ENCODE measurements around the gene PGRMC1. TPM values are rescaled to one million over a fixed set of nuclear protein-coding genes. Genes with fewer than 3 reads are reported as not detected.
"Not testable (repeated sequence)": the region's sequence is repeated elsewhere in the genome, so short reads cannot be mapped to it uniquely, and the experiment has no call there.

Gene PGRMC1
- polyA plus RNA-seq, 2 donors = 41.6 to 47.0 TPM

DNA sequence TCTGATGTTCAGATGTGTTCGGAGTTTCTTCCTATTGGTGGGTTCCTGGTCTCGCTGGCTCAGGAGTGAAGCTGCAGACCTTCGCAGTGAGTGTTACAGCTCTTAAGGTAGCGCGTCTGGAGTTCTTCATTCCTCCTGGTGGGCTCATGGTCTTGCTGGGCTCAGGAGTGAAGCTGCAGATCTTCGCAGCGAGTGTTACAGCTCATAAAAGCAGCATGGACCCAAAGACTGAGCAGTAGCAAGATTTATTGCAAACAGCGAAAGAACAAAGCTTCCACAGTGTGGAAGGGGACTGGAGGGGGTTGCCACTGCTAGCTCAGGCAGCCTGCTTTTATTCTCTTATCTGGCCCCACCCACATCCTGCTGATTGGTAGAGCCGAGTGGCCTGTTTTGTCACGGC is 28.6 kb upstream of the PGRMC1 start:
- not testable (repeated sequence) for H3K9me3 ChIP-seq (ENCODE audit: control insufficient read depth in 2 of 2, insufficient read depth in 1 of 2, low read depth in 1 of 2, low read length in 1 of 2); H3K36me3 ChIP-seq (ENCODE audit: control insufficient read depth in 2 of 2, insufficient read depth in 2 of 2, low read length in 1 of 2); H3K27me3 ChIP-seq (ENCODE audit: control insufficient read depth in 1 of 2, insufficient read depth in 2 of 2, low read length in 2 of 2); H3K4me3 ChIP-seq (ENCODE audit: low read depth in 1 of 2, low read length in 2 of 2); H3K4me1 ChIP-seq (ENCODE audit: control insufficient read depth in 2 of 2, insufficient read depth in 2 of 2, low read length in 1 of 2); H3K27ac ChIP-seq (ENCODE audit: low read depth in 2 of 2, low read length in 1 of 2)
- 80 to 94% methylated on average over 10 of the region's 10 CpGs for WGBS, 2 donors

DNA sequence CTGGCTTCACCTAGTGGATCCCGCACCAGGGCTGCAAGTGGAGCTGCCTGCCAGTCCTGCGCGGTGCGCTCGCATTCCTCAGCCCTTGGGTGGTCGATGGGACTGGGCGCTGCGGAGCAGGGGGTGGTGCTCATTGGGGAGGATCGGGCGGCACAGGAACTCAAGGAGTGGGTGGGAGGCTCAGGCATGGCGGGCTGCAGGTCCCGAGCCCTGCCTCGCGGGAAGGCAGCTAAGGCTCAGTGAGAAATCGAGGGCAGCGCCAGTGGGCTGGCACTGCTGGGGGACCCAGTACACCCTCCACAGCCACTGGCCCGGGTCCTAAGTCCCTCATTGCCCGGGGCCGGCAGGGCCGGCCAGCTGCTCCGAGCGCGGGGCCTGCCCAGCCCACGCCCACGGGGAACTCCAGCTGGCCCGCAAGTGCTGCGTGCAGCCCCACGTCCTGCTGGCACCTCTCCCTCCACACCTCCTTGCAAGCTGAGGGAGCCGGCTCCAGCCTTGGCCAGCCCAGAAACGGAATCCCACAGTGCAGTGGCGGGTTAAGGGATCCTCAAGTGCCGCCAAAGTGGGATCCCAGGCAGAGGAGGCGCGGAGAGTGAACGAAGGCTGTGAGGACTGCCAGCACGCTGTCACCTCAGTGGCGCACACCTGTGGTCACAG is 27.6 kb upstream of the PGRMC1 start:
- 92 to 93% methylated on average over 37 of the region's 37 CpGs for WGBS, 2 donors
- Histone ChIP-seq H3K9me3 (ENCODE audit: control insufficient read depth in 2 of 2, insufficient read depth in 1 of 2, low read depth in 1 of 2, low read length in 1 of 2) (no peaks in the 10 kb centered on the region), H3K27me3 (ENCODE audit: control insufficient read depth in 1 of 2, insufficient read depth in 2 of 2, low read length in 2 of 2) (no peaks in the 10 kb centered on the region), H3K27ac (ENCODE audit: low read depth in 2 of 2, low read length in 1 of 2) (no peak overlapping the region), H3K4me3 (ENCODE audit: low read depth in 1 of 2, low read length in 2 of 2) (no peak overlapping the region), H3K36me3 (ENCODE audit: control insufficient read depth in 2 of 2, insufficient read depth in 2 of 2, low read length in 1 of 2) (no peaks in the 10 kb centered on the region), H3K4me1 (ENCODE audit: control insufficient read depth in 2 of 2, insufficient read depth in 2 of 2, low read length in 1 of 2) (no peaks in the 10 kb centered on the region)

DNA sequence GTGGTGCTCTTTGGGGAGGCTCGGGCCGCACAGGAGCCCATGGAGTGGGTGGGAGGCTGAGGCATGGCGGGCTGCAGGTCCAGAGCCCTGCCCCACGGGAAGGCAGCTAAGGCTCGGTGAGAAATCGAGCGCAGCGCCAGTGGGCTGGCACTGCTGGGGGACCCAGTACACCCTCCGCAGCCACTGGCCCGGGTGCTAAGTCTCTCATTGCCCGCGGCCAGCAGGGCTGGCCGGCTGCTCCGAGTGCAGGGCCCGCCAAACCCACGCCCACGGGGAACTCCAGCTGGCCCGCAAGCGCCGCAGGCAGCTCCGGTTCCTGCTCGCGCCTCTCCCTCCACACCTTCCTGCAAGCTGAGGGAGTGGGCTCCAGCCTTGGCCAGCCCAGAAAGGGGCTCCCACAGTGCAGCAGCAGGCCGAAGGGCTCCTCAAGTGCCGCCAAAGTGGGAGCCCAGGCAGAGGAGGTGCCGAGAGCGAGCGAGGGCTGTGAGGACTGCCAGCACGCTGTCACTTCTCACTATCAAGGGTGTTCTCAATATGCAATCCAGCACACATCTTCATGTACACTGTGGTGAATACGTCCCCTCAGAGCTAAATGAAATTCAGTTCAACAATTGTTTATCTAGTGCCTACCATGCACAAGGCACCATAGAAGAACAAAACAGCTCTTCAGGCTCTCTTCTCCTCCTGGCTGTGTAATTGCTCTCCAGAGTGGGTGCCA is 25.0 kb upstream of the PGRMC1 start:
- H3K36me3 ChIP-seq (ENCODE audit: control insufficient read depth in 2 of 2, insufficient read depth in 2 of 2, low read length in 1 of 2); H3K9me3 ChIP-seq (ENCODE audit: control insufficient read depth in 2 of 2, insufficient read depth in 1 of 2, low read depth in 1 of 2, low read length in 1 of 2); H3K27me3 ChIP-seq (ENCODE audit: control insufficient read depth in 1 of 2, insufficient read depth in 2 of 2, low read length in 2 of 2); H3K27ac ChIP-seq (ENCODE audit: low read depth in 2 of 2, low read length in 1 of 2); H3K4me1 ChIP-seq (ENCODE audit: control insufficient read depth in 2 of 2, insufficient read depth in 2 of 2, low read length in 1 of 2); H3K4me3 ChIP-seq (ENCODE audit: low read depth in 1 of 2, low read length in 2 of 2): not testable (repeated sequence)
- WGBS, 2 donors = 93 to 95% methylated on average over 28 to 30 of the region's 30 CpGs

DNA sequence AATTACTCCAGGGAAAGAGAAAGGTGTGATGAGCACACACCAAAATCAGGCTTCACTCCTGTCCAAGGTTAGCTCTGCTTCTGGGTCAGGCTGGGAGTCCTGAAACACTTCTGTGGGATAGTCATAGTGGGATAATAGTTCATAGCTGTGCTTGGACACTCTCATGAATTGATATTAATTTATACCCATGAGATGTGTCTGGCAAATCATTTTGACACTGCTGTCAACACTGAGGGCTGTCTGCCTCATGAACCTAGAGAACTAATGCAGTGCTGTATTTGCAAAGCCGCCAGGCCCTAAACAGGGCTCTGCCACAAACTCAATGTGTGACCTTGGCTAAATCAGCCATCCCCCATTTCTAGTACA is 24.5 kb upstream of the PGRMC1 start:
- Histone ChIP-seq H3K27me3 (ENCODE audit: control insufficient read depth in 1 of 2, insufficient read depth in 2 of 2, low read length in 2 of 2) (no peaks in the 10 kb centered on the region), H3K27ac (ENCODE audit: low read depth in 2 of 2, low read length in 1 of 2) (no peak overlapping the region), H3K4me3 (ENCODE audit: low read depth in 1 of 2, low read length in 2 of 2) (no peak overlapping the region), H3K36me3 (ENCODE audit: control insufficient read depth in 2 of 2, insufficient read depth in 2 of 2, low read length in 1 of 2) (no peaks in the 10 kb centered on the region), H3K9me3 (ENCODE audit: control insufficient read depth in 2 of 2, insufficient read depth in 1 of 2, low read depth in 1 of 2, low read length in 1 of 2) (no peaks in the 10 kb centered on the region), H3K4me1 (ENCODE audit: control insufficient read depth in 2 of 2, insufficient read depth in 2 of 2, low read length in 1 of 2) (no peaks in the 10 kb centered on the region)
- WGBS, 2 donors = 89 to 96% methylated on average over 1 of the region's 1 CpG

DNA sequence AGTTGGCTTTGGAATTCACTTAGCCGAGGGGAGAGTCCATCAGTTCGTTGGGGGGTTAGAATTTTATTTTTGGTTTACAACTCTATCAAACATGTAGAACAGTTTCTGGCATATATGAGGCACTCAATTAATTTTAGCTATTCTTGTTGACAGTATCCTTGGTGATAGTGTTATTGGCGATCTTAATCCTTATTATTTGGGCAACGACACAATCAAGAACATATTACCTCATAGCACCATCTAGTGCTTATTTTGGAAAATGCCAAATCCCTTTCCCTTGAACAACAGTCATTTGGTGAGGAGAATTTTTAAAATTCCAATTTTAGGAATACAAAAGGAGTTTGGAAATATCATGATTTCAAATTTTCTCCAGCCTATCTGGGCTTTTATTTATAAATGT is 17.9 kb upstream of the PGRMC1 start:
- Histone ChIP-seq H3K4me3 (ENCODE audit: low read depth in 1 of 2, low read length in 2 of 2) (no peak overlapping the region), H3K27me3 (ENCODE audit: control insufficient read depth in 1 of 2, insufficient read depth in 2 of 2, low read length in 2 of 2) (no peaks in the 10 kb centered on the region), H3K4me1 (ENCODE audit: control insufficient read depth in 2 of 2, insufficient read depth in 2 of 2, low read length in 1 of 2) (no peaks in the 10 kb centered on the region), H3K9me3 (ENCODE audit: control insufficient read depth in 2 of 2, insufficient read depth in 1 of 2, low read depth in 1 of 2, low read length in 1 of 2) (peaks cover 0 to 4% of the 10 kb centered on the region in 2 donors), H3K27ac (ENCODE audit: low read depth in 2 of 2, low read length in 1 of 2) (no peak overlapping the region), H3K36me3 (ENCODE audit: control insufficient read depth in 2 of 2, insufficient read depth in 2 of 2, low read length in 1 of 2) (no peaks in the 10 kb centered on the region)
- WGBS, 2 donors = 17 to 25% methylated on average over 4 of the region's 4 CpGs

DNA sequence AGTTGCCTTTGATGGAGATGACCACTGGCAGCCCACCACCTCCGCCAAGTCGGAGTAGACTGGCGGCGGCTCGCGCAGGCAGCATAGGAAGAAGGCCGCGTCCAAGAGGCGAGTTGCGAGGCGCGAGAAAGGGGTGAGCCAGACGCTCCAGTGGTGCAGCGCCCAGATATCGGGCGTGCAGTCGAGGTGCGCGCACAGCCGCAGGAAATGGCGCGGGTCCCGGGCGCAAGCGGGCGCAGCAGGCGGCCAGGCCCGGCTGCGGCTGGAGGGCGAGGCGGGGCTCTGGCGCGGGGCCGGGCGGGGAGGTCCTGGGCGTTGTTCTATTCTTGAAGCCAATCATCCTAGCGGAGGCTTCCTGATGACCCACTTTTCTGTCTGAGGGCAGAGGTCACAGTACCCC is 13.2 kb upstream of the PGRMC1 start:
- H3K27me3 ChIP-seq (ENCODE audit: control insufficient read depth in 1 of 2, insufficient read depth in 2 of 2, low read length in 2 of 2) = no peaks in the 10 kb centered on the region
- no peaks in the 10 kb centered on the region for H3K4me1 ChIP-seq (ENCODE audit: control insufficient read depth in 2 of 2, insufficient read depth in 2 of 2, low read length in 1 of 2)
- 75 to 80% methylated on average over 37 of the region's 37 CpGs for WGBS, 2 donors
- H3K9me3 ChIP-seq (ENCODE audit: control insufficient read depth in 2 of 2, insufficient read depth in 1 of 2, low read depth in 1 of 2, low read length in 1 of 2) = peaks cover 0 to 4% of the 10 kb centered on the region in 2 donors
- no peaks in the 10 kb centered on the region for H3K36me3 ChIP-seq (ENCODE audit: control insufficient read depth in 2 of 2, insufficient read depth in 2 of 2, low read length in 1 of 2)
- no peak overlapping the region for H3K4me3 ChIP-seq (ENCODE audit: low read depth in 1 of 2, low read length in 2 of 2)
- no peak overlapping the region for H3K27ac ChIP-seq (ENCODE audit: low read depth in 2 of 2, low read length in 1 of 2)

DNA sequence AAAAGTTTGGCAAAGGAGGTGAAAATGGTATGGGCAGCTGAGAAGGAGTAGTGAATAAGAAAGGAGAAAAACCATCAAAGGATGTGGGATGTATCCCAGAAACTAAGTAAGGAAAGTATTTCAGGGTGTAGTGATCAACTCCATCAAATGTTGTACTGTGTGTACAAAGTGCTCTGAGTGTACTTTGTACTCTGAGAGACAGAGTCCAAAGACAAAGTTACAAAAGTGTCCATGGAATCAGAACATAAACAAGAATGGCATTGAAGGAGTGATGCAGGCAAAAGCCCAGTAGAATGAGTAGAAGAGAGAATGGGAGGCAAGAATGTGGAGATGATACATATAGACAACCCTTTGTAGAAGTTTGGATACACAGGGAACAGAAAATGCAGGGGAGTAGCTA is 12.3 kb upstream of the PGRMC1 start:
- H3K36me3 ChIP-seq (ENCODE audit: control insufficient read depth in 2 of 2, insufficient read depth in 2 of 2, low read length in 1 of 2) = no peaks in the 10 kb centered on the region
- H3K27ac ChIP-seq (ENCODE audit: low read depth in 2 of 2, low read length in 1 of 2) = no peak overlapping the region
- peaks cover 0 to 4% of the 10 kb centered on the region in 2 donors for H3K9me3 ChIP-seq (ENCODE audit: control insufficient read depth in 2 of 2, insufficient read depth in 1 of 2, low read depth in 1 of 2, low read length in 1 of 2)
- no peak overlapping the region for H3K4me3 ChIP-seq (ENCODE audit: low read depth in 1 of 2, low read length in 2 of 2)
- no peaks in the 10 kb centered on the region for H3K27me3 ChIP-seq (ENCODE audit: control insufficient read depth in 1 of 2, insufficient read depth in 2 of 2, low read length in 2 of 2)
- H3K4me1 ChIP-seq (ENCODE audit: control insufficient read depth in 2 of 2, insufficient read depth in 2 of 2, low read length in 1 of 2) = no peaks in the 10 kb centered on the region

- WGBS, 2 donors = 26 to 34% methylated on average over 3 of the region's 3 CpGs
- H3K4me3 ChIP-seq (ENCODE audit: low read depth in 1 of 2, low read length in 2 of 2) = no peak overlapping the region
- H3K27ac ChIP-seq (ENCODE audit: low read depth in 2 of 2, low read length in 1 of 2) = no peak overlapping the region
- peaks cover 0 to 4% of the 10 kb centered on the region in 2 donors for H3K9me3 ChIP-seq (ENCODE audit: control insufficient read depth in 2 of 2, insufficient read depth in 1 of 2, low read depth in 1 of 2, low read length in 1 of 2)
- H3K4me1 ChIP-seq (ENCODE audit: control insufficient read depth in 2 of 2, insufficient read depth in 2 of 2, low read length in 1 of 2) = no peaks in the 10 kb centered on the region
- no peaks in the 10 kb centered on the region for H3K36me3 ChIP-seq (ENCODE audit: control insufficient read depth in 2 of 2, insufficient read depth in 2 of 2, low read length in 1 of 2)
- H3K27me3 ChIP-seq (ENCODE audit: control insufficient read depth in 1 of 2, insufficient read depth in 2 of 2, low read length in 2 of 2) = no peaks in the 10 kb centered on the region
These were observed 9.6 kb upstream of the PGRMC1 start for GRCh38 chrX:119226446-119226845.

GRCh38 chrX:119228512-119229252 is 7.4 kb upstream of the PGRMC1 start:
- Histone ChIP-seq H3K9me3 (ENCODE audit: control insufficient read depth in 2 of 2, insufficient read depth in 1 of 2, low read depth in 1 of 2, low read length in 1 of 2) (no peaks in the 10 kb centered on the region), H3K27ac (ENCODE audit: low read depth in 2 of 2, low read length in 1 of 2) (no peak overlapping the region), H3K4me1 (ENCODE audit: control insufficient read depth in 2 of 2, insufficient read depth in 2 of 2, low read length in 1 of 2) (no peaks in the 10 kb centered on the region), H3K36me3 (ENCODE audit: control insufficient read depth in 2 of 2, insufficient read depth in 2 of 2, low read length in 1 of 2) (no peaks in the 10 kb centered on the region), H3K27me3 (ENCODE audit: control insufficient read depth in 1 of 2, insufficient read depth in 2 of 2, low read length in 2 of 2) (no peaks in the 10 kb centered on the region), H3K4me3 (ENCODE audit: low read depth in 1 of 2, low read length in 2 of 2) (no peak overlapping the region)
- WGBS, 2 donors = 63 to 64% methylated on average over 6 of the region's 6 CpGs

DNA sequence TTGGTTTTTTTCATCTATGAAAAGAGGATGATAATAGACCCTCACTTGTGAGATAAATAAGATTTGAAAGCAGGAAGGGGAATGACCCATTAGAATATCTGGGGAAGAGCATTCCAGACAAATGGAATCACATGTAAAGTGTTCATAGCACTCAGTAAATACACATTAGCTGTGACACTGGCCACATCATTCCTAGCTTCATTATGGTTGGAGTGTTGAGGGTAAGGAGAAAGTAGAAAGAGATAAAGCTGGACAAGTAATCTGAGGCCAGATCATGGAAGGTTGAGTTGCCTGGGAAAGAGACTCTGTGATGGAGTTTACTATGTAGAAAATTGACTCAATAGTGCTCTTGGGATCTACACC is 6.9 kb upstream of the PGRMC1 start:
- no peaks in the 10 kb centered on the region for H3K36me3 ChIP-seq (ENCODE audit: control insufficient read depth in 2 of 2, insufficient read depth in 2 of 2, low read length in 1 of 2)
- no peaks in the 10 kb centered on the region for H3K9me3 ChIP-seq (ENCODE audit: control insufficient read depth in 2 of 2, insufficient read depth in 1 of 2, low read depth in 1 of 2, low read length in 1 of 2)
- no peaks in the 10 kb centered on the region for H3K4me1 ChIP-seq (ENCODE audit: control insufficient read depth in 2 of 2, insufficient read depth in 2 of 2, low read length in 1 of 2)
- H3K27me3 ChIP-seq (ENCODE audit: control insufficient read depth in 1 of 2, insufficient read depth in 2 of 2, low read length in 2 of 2) = no peaks in the 10 kb centered on the region
- no peak overlapping the region for H3K27ac ChIP-seq (ENCODE audit: low read depth in 2 of 2, low read length in 1 of 2)
- no peak overlapping the region for H3K4me3 ChIP-seq (ENCODE audit: low read depth in 1 of 2, low read length in 2 of 2)

Data from esophagus (tissue), 2 donors.